22Rv1 (cell line): ENCODE results near the gene GDA.

Experiments
- H3K27ac ChIP-seq: fragments of 450-650 bp; 2 replicates; pipeline ENCODE4 v1.5.1; 2017
- CTCF ChIP-seq: fragments of 450-650 bp; IDR thresholded peaks from 2 replicates; pipeline ENCODE4 v1.5.1; 2017; ENCODE audit warnings: mild to moderate bottlenecking
- ZFX ChIP-seq: fragments of 450-650 bp; IDR thresholded peaks from 2 replicates; pipeline ENCODE4 v1.6.1; 2017; ENCODE audit warnings: antibody characterized with exemption, borderline replicate concordance

Gene GDA

GRCh38 chr9:72217306-72217842 lies 68.1 kb downstream of the GDA start:
- H3K27ac ChIP-seq: peak overlapping the region; percentile 82

GRCh38 chr9:72220589-72220988 lies 71.3 kb downstream of the GDA start:
- no peak overlapping the region for H3K27ac ChIP-seq
- no peak for TF ChIP-seq ZFX

More at GRCh38 chr9:72217306-72217842, 68.1 kb downstream of the GDA start:
- TF ChIP-seq CTCF (no peak), ZFX (no peak)

GRCh38 chr9:72226146-72226812 lies 77.0 kb downstream of the GDA start:
- H3K27ac ChIP-seq: no peak overlapping the region
- TF ChIP-seq CTCF: no peak
- no peak for TF ChIP-seq ZFX

- no peak overlapping the region for H3K27ac ChIP-seq
- TF ChIP-seq CTCF (no peak), ZFX (no peak)
These were observed 79.0 kb downstream of the GDA start for GRCh38 chr9:72228282-72228681.

- H3K27ac ChIP-seq: no peak overlapping the region
- no peak for TF ChIP-seq CTCF
- no peak for TF ChIP-seq ZFX
These were observed 83.5 kb downstream of the GDA start for GRCh38 chr9:72232778-72233177.

- H3K27ac ChIP-seq: no peak overlapping the region
- TF ChIP-seq ZFX (no peak), CTCF (no peak)
These were observed 98.3 kb downstream of the GDA start for GRCh38 chr9:72247549-72247948.

GRCh38 chr9:72251589-72251988 lies 102.3 kb downstream of the GDA start:
- TF ChIP-seq CTCF: no peak
- no peak for TF ChIP-seq ZFX
- H3K27ac ChIP-seq: no peak overlapping the region
